ENCODE data around the gene FBXO45.

DNA sequence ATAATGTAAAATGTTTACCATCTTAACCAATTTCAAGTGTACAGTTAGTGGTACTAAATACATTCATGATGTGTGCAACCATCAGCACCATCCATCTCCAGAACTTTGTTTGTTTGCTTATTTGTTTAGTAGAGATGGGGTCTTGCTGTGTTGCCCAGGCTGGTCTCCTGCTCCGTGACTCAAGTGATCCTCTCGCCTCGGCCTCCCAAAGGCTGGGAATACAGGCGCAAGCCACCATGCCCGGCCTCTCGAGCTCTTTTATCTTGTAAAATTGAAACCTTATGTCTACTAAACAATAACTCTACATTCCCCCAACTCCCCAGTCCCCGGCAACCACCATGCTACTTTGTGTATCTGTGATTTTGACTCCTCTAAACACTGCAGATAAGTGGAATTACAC is 31.9 kb downstream of the FBXO45 start:
- TF ChIP-seq, protein P1, sequence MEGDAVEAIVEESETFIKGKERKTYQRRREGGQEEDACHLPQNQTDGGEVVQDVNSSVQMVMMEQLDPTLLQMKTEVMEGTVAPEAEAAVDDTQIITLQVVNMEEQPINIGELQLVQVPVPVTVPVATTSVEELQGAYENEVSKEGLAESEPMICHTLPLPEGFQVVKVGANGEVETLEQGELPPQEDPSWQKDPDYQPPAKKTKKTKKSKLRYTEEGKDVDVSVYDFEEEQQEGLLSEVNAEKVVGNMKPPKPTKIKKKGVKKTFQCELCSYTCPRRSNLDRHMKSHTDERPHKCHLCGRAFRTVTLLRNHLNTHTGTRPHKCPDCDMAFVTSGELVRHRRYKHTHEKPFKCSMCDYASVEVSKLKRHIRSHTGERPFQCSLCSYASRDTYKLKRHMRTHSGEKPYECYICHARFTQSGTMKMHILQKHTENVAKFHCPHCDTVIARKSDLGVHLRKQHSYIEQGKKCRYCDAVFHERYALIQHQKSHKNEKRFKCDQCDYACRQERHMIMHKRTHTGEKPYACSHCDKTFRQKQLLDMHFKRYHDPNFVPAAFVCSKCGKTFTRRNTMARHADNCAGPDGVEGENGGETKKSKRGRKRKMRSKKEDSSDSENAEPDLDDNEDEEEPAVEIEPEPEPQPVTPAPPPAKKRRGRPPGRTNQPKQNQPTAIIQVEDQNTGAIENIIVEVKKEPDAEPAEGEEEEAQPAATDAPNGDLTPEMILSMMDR (conservative IDR thresholded peaks at IDR 0.05 in 1 of 2, IDR thresholded peaks at IDR 0.05 in 1 of 2; ENCODE audit: extremely low read depth in 1 of 2, insufficient read depth in 1 of 2, low read depth in 1 of 2, low read length in 2 of 2), result no peak
- no peak for TF ChIP-seq EZH2 (IDR thresholded peaks at IDR 0.05; ENCODE audit: borderline replicate concordance, low read length)
